GM19455 (cell line): ENCODE results near the gene UBE2E2.

Source experiments
- ATAC-seq: cut with Tn5 transposase; IDR thresholded peaks from one replicate; pipeline ENCODE4 v1.9.1; 2021; ENCODE audit not compliant: unreplicated experiment

UBE2E2 gene

GRCh38 chr3:23272820-23273219 is 69.7 kb downstream of the UBE2E2 start:
- no peak for ATAC-seq

DNA sequence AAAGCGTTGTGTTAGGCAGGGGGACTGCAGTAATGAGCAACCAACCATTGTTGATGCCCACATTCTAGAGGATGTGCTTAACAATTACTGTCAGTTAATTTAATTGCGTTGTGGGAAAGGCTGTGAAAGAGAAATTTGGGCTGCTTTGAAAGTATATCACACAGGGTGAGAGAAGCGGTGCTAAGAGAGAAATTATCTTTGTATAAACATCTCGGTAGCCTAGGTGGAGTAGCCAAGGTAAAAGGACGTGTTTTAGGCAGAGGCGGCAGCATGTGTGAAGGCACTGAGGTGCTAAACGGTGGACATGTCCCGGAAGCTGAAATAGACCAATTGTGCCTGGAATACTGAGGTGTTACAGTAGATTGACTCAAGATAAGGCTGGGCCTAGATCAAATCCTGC is 71.9 kb downstream of the UBE2E2 start:
- ATAC-seq = no peak

GRCh38 chr3:23275814-23276213 is 72.7 kb downstream of the UBE2E2 start:
- ATAC-seq = no peak

DNA sequence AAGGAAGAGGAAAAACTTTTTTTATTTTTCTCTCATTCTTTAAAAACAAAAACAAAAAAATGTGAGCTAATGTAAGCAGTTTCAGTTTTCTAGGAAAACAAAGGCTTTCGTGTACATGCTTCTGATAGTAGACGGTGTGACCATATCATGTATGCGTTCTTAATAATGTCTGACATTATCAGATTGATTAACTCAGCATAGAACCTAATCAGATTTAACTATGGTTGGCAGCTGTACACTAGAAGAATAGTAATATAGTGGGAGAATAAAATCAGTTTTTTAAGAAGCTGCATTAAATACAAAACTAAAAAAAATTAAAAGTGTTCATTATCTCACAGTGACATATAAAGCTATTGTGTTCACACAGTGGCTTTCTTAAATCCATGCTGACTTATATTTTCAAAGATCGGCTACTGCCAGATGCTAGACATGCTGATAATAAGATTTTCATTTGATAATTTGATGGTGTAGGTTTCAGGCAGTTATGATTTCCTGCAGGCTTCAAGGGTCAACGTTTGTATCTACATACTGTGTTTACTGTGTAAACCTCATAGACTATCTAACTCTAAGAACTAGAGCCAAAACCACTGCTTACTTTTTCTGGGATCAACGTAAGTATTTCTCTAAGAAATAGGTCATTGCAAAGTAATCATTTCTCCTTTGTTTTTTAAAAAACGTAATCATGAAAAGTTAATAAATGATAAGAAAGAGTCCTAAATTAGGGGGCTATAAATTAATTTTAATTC is 74.0 kb downstream of the UBE2E2 start:
- no peak for ATAC-seq

DNA sequence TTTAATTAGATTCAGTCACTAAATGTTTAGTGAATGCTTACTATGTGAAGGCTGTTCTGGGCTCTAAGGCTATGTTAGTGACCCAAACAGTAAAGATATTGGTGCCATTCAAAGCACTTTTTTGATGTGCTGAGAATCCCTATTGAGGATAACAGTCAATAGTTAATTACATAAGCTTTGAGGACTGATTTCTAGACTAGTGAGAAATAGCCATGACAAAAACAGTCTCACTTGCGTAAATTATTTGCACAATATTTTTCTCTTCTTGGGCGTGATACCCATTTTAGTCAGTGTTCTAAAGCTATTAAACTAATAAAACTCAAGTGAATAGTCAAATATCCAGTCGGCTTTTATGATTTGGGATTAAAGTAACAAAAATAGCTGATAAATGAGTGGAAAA is 74.6 kb downstream of the UBE2E2 start:
- no peak for ATAC-seq

GRCh38 chr3:23283625-23284024 is 80.5 kb downstream of the UBE2E2 start:
- no peak for ATAC-seq

DNA sequence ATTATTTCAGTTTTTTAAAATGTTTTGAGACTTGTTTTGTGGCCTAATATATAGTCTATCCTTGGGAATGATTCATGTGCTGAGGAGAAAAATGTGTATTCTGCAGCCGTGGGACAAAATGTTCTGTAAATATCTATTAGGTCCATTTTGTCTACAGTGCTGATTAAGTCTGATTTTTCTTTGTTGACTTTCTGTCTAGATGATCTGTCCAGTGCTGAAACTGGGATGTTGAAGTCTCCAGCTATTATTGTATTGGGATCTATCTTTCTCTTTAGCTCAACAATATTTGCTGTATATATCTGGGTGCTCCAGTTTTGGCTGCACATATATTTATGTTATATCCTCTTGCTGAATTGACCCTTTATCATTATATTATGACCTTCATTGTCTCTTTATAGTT is 85.2 kb downstream of the UBE2E2 start:
- ATAC-seq = no peak

GRCh38 chr3:23288715-23289114 is 85.6 kb downstream of the UBE2E2 start:
- ATAC-seq = no peak

- no peak for ATAC-seq
Measured at GRCh38 chr3:23292432-23292831, 89.3 kb downstream of the UBE2E2 start.

DNA sequence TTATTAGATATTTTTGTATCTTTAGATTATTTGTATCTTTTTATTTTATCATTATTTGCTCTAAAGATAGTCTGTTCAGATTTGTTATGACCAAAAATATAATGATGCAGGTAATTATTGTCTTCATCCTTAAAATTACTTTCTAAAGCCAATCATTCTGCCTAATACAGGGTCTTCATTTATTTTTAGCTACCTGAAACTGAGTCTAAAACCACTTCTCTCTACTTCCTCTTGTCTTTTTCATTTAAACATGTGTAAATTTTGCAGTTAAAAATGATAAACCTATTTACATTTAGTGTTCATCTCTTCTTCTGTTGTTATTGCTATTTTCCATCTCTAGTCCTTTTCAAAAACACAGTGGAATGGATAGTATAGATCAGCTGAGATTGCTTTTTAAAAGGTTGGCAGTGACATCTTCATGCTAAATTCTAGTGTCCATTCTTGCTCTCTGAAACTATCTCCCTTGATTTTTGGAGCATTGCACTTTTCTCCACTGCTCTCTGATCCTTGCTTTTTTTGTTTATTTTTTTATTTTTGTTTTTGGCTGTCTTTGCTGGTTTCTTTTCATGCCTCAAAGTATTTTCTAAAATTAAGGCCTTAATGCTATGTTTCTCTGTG is 91.8 kb downstream of the UBE2E2 start:
- ATAC-seq = no peak

DNA sequence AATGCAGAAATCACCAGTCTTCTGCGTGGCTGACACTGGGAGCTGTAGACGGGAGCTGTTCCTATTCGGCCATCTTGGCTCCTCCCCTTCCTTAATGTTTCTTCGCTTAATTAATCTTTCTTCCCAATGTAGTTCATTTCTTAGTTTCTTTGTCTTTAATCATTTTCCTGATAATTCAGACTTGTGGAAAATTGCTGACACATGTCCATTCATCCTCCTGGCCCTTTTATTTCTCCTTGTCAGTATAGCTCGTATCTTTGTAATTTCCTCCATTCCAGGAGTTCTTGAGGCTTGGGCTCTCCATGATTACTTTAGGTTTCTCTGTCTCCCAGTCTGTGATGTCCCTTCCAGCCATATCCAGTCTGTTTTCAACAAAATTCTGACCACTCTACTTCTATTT is 98.7 kb downstream of the UBE2E2 start:
- no peak for ATAC-seq

GRCh38 chr3:23302271-23302670 is 99.1 kb downstream of the UBE2E2 start:
- ATAC-seq = no peak

- no peak for ATAC-seq
Measured at GRCh38 chr3:23303601-23304217, 100.6 kb downstream of the UBE2E2 start.

DNA sequence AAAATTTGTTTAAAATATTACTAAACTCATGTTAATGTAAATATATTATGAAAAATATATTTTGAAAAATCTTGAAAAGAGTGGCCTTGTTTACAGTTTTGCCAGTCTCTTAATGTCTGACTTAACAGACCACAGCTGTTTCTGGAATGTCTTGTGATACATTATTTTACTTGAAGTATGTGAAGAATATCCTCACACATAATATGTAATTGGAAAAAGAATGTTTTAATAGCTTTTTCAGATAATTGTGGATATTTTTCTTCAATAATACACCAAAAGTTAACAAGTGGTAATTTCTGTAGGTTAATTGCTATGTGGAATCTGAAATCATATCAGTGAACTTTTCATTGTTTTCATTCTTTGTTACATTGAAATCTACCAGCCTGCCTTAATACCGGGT is 101.3 kb downstream of the UBE2E2 start:
- no peak for ATAC-seq

DNA sequence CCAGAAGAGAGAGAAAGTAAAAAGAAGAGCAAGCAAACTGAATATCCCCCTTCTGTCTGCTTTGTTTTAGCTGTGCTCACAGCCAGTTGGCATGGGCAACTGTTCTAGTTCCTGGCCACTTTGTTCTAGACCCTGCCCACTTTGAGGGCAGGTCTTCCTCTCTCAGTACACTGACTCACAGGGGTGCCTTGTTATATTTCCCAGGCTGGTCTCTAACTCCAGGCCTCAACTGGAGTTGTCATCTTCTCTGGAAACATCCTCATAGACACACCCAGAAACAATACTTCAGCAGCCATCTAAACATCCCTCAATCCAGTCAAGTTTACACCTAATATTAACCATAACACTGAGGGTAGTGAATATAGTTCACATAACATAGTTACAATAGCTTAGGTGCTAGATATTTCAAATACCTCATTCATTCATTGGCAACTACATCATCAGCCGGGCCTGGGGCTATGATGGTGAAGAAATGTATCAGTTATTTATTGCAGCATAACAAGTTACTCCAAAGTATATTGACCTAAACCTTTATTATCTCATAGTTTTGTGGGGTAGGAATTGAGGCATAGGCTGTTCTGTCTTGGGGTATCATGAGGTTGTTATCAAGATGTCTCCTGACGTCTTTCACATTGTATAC is 106.0 kb downstream of the UBE2E2 start:
- ATAC-seq = no peak

DNA sequence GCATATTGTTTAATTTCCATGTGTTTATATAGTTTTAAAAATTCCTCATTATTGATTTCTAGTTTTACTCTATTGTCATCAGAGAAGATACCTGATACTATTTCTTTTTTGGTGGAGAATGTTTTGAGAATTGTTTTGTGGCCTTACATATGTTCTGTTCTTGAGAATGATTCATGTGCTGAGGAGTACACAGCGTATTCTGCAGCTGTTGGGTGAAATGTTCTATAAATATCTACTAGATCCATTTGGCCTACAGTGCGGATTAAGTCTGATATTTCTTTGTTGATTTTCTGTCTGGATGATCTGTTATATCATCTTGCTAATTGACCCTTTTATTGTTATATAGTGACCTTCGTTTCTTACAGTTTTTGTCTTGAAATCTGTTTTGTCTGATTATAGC is 109.7 kb downstream of the UBE2E2 start:
- ATAC-seq = no peak

DNA sequence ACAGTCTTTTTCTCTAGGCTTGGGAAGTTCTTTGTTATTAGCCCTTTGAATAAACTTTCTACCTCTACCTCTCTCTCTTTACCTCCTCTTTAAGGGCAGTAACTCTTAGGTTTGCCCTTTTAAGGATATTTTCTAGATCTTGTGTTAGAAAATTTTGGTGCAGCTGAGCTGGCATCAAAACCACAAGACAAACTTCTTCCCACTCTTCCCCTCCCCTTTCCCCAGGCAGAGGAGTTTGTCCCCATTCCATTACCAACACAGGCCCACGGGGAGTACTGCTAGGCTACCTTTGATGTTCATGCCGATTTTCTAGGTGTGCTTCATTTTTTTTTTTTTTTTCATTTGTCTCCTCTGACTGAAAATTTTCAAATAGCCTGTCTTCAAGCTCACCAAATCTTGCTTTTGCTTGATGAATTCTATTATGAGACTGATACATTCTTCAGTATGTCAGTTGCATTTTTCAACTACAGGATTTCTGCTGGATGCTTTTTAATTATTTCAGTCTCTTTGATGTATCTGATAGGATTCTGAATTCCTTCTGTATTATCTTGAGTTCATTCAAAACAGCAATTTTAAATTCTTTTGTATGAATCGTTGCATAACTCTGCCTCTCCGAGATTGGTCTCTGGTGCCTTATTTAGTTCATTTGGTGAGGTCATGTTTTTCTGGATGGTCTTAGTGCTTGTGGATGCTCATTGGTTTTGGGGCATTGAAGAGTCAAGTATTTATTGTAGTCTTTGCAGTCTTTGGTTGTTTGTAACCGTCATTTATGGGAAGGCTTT is 112.0 kb downstream of the UBE2E2 start:
- ATAC-seq = no peak

GRCh38 chr3:23316924-23317323 is 113.8 kb downstream of the UBE2E2 start:
- ATAC-seq = no peak

DNA sequence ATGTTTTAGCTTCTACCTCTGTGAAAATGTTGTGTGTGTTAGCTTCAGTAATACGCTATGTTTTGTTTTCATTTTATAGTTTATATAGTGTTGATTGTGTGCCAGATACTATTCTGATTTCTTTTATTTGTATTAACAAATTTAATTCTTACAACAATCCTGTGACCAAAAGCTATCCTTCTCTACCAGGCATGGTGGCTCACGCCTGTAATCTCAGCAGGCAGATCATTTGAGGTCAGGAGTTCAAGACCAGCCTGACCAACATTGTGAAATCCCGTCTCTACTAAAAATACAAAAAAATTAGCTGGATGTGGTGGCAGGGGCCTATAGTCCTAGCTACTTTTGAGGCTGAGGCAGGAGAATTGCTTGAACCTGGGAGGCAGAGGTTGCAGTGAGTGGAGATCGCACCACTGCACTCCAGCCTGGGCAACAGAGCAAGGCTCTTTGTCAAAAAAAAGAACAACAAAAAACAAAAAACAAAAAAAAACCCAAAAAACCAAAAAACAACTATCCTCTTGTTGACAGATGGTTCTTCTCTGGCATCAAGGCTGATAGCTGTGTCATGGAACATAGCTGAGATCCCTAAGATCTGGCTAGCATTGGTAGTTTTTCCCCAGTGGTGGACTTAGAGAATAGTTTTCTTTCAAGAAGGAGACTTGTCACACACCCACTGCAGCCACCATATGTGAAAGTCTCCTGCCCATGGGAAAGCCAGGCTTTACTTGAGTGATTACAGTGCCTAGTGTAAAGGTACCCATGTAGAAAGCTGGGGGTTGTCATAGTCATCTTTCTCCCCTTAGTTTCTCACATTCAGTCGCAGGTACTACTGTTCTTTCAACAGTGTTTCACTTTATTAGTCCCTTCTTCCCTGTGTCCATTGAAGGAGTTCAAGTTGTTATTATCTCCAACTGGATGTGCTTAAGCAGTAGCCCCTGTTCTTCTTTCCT is 116.5 kb downstream of the UBE2E2 start:
- ATAC-seq = no peak
